Measurements from ENCODE around the gene SVEP1.

DNA sequence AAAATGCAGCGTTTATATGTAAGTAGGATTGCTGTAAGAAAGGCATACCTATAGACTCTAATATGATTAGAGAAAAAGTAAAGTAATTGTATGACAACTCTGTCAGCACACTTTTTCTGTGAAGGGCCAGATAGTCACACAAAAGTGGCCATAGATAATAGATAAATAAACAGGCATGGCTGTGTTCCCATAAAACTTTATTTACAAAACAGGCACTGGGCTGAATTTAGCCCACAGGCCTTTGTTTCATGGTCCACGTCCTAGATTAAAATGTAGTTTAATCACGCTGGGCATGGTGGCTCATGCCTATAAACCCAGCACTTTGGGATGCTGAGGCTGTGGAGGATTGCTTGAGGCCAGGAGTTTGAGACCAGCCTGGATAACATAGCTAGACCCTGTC is 233.2 kb downstream of the SVEP1 start:
- TF ChIP-seq, protein P1, sequence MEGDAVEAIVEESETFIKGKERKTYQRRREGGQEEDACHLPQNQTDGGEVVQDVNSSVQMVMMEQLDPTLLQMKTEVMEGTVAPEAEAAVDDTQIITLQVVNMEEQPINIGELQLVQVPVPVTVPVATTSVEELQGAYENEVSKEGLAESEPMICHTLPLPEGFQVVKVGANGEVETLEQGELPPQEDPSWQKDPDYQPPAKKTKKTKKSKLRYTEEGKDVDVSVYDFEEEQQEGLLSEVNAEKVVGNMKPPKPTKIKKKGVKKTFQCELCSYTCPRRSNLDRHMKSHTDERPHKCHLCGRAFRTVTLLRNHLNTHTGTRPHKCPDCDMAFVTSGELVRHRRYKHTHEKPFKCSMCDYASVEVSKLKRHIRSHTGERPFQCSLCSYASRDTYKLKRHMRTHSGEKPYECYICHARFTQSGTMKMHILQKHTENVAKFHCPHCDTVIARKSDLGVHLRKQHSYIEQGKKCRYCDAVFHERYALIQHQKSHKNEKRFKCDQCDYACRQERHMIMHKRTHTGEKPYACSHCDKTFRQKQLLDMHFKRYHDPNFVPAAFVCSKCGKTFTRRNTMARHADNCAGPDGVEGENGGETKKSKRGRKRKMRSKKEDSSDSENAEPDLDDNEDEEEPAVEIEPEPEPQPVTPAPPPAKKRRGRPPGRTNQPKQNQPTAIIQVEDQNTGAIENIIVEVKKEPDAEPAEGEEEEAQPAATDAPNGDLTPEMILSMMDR (IDR thresholded peaks at IDR 0.05; ENCODE audit: low read depth, low read length) = no peak
- TF ChIP-seq POLR2A (IDR thresholded peaks at IDR 0.05; ENCODE audit: extremely low read depth, insufficient read length) (no peak), MYC (IDR thresholded peaks at IDR 0.05; ENCODE audit: low read depth, low read length) (no peak)
- TF ChIP-seq, protein P2, sequence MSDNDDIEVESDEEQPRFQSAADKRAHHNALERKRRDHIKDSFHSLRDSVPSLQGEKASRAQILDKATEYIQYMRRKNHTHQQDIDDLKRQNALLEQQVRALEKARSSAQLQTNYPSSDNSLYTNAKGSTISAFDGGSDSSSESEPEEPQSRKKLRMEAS (IDR thresholded peaks at IDR 0.05; ENCODE audit: low read depth, low read length) = no peak
